Activated CD4-positive, CD25-positive, alpha-beta regulatory T cell (primary cell): ENCODE measurements around the gene SLC8B1.

Experiments used
- DNase-seq, 4 experiments: peaks; one replicate each; lab custom pipeline; 2025; lab: John Stamatoyannopoulos, UW

Gene SLC8B1

DNA sequence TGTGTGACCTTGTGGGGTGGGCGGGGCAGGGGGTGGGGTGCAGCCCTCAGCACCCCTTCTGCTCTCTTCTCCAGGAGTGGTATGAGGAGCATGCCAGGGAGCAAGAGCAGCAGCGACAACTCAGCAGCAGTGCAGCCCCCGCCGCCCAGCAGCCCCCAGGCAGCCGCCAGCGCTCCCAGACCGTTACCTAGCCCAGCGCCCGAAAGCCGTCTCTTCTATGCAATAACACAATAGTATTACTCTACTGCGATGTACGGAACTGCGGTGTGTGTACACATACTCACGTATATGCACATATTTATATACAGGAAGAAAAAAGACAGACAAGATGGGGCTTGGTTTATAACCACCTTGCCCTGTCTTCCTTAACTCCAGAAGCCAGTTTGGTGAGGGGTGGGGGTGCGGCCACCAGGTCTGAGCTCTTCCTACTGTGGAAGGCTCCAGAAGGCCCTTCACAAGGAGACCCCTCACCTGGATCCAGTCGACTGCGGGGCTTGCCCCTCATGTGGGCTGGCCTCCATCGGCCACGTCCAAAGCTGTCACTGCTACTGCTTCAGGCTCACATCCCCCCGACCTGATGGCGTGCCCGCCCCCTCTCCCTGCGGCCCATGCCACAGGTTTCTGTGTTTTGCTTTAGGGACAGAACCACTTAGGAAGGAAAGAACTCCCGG lies 38.9 kb downstream of the SLC8B1 start:
- no peak for DNase-seq

DNA sequence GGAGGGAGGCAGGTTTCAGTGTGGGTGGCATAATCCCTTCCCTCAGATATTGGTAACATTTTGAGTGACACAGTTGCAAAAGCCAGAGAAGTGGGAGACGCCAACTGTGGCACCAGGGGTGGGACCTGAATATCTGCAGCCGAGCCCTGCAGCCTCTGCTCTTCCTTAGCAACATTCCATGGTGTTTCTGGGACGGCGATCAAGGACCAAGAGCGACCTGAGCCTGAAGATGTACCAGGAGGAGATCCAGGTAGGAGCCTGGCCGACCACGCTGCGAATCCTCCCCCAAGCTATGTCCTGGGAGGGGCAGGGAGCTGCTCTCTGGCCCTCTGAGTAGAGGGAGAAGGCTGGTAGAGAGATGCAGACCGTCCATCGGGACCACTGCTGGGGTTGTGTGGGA lies 41.8 kb downstream of the SLC8B1 start:
- no peak for DNase-seq

DNA sequence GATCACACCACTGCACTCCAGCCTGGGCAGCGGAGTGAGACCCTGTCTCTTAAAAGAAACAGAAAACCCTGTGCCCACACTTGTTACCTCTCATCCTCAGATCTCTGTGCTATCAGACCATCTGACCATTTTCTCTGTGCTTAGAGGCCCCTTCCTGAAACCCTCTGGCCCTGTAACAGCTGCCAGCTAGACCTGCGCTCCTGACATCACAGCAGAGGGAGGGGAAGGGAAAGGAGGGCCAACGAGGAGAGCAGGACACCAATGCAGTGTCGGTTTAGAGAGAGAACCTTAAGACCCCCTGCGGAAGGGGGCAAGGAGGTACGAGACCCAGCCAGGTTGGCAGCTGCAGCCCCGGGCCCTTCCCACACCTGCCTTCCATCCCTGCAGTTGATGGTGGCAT lies 42.4 kb downstream of the SLC8B1 start:
- no peak for DNase-seq

DNA sequence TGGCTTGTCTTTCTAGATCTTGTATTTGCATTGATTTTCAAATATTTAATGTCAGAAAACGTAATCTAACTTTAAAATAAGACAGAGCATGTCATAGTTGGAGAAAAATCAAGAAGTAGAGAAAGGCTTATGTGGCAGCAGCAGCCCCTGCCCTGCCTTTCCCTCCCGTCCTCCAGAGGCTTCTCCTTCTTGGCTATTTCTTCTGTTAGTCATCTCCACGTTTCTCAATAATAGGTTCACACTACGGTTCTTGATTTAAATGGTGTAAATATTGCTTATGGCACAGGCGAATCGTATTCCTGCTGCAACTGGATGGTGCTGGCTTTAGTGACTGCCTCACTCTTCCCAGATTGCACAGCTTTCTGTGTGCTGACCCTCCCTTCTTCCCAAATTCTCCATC lies 42.8 kb downstream of the SLC8B1 start:
- DNase-seq: no peak

DNA sequence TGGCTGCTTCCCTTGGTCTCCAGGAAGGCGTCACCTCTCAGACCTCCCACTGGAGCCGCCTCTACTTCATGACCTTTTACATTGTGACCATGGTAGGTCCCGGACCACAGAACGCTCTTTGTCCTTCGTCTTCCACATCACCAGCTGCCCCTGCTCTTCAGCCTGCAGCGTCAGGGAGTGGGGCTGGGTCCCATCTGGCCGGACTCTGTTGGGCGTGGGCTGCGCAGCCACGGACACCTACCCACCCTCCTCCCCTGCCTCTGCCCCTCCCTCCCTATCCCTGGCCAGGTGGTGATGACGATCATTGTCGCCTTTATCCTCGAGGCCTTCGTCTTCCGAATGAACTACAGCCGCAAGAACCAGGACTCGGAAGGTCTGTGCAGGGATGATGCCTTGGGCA lies 43.3 kb downstream of the SLC8B1 start:
- no peak for DNase-seq

DNA sequence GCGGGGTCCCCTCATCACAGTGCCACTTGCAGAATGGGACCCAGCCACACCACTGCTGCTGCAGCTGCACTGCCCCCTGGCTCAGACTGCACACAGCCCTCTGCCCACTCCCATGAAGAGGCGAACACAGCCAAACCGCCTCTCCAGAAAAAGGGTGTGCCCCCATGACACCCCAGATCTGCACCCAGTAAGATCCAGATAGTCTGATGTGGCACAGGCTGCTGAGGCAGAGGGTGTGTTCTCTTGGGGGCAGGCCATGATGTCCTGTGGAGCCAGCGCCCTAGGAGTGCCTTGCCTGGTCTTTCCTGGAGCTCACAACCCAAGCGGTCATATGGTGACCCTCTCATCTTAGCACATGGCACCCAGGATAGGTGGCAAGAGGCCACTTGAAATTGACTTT lies 44.4 kb downstream of the SLC8B1 start:
- DNase-seq: no peak

DNA sequence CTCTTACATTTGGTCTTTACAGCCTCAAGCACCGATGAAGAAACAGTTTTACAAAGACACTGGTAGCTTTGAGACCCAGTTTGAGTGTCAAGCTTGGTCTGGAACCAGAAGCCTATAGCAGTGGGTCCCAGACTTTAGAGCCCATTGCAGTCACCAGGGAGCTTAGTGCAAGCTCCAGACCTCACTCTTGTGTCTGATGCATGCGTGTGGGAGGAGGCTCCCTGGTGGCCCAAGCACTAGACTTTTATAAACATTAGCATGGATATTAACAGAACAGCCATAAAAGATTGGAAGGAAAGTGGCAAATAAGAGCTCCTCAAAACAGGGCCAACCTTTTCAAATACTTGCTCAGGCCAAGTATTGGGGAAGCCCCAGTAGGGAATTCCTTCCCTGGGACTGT lies 45.5 kb downstream of the SLC8B1 start:
- no peak for DNase-seq

DNA sequence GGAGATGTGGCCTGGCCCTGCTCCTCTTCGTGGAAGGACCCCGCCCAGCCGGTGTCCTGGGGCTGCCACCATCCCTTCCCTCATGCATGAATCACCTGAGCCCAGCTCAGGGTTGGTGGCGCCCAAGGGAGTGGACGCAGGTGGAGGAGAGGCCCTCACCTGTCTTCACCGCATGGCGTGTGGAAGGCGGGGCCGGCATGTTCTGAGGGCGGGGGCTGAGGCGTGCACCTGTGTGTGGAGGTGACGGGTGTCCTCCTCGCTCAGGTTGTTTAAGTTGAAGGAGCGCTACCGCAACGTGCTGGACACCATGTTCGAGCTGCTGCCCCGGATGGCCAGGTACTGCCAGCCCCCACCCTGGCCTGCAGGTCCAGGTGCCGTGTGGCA lies 47.0 kb downstream of the SLC8B1 start:
- no peak for DNase-seq

DNA sequence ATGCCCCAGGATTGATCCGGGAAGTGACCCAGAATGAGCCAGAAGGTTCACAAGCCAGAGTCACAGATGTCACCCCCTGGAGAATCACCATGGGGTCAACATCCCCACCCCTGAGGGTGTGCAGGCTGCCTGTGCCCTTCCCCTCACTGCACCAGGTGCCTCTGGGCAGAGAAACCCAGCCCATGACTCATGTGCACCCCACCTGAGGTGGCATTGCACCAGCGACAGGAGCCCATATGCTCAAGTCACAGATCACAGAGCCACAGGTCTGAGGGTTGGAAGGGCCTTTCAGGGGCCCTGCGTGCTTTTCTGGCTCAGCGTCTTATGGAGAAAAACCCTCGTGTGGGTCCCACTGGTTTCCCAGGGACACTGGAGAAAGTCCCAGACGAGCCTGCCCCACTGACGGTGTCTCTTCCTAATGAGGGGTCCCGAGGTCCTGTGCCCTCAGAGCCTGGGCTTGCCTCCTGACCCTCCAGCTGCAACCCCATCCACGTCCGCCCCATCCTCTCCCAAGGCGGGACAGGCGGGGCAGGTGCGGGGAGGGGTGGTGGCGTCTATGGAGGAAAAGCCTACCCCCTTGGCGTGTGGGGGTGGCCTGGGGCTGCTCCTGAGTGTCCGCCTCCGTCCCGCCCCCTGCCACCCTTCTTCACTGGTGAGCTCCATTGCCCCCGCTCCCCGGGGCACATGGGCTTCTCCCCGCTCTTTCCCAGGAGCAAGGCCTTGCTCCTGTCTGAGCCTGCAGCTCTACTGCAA lies 47.6 kb downstream of the SLC8B1 start:
- DNase-seq: no peak

DNA sequence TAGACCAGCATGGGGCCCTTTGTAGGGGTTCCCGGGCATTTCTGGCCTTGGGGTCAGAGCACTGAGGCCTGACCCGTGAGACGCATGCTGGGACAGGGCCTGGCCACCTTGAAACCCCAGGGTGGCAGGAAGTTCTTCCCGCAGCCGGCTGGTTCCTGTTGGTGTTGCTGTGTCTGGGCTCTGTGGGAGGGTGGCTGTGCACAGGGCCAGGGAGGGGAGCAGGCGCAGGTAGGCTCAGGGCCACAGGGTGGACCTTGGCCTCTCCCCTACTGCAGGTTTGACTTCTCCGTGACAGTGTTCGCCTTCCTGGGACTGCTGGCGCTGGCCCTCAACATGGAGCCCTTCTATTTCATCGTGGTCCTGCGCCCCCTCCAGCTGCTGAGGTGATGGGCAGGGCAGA lies 48.2 kb downstream of the SLC8B1 start:
- no peak for DNase-seq

DNA sequence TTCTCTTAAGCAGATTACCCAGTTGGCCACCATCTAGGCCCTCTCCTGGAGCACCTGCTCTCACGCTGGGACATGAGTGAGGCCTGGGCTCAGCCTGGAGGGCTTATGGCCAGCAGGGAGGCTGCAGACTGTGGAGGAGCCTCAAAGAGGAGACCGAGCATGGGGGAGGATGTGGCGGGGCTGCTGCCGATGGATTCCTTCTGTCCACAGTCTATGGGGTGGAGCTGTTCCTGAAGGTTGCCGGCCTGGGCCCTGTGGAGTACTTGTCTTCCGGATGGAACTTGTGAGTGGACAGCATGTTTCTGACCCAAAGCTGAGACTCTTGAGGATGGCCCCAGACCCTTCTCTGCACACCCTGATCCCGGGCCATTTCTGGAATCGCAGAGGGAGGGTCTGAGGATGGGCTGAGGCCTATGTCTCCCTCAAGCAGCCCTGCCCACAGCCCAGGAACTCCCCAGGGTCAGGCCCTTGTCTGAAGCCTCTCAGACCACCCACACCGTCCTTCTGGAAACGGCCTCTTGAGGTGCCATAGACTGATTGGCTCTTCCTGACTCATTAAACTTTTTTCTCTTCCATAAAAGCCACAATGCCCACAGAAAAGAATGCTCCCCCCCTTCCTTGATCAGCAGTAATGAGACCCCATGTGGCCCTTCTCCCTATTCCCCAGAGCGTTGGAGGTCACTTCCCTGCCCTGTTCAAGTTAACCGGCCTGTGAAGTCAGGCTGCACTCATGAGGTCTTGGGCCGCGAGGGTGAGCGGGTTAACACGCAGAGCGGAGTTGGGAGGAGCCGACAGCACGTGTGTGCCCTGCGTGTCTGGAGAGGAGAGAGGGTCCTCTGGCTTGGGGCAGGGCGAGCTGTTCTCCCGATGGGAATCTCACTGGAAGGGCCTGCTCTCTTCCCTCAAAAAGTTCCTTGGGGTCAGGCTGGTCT lies 49.0 kb downstream of the SLC8B1 start:
- DNase-seq: no peak

DNA sequence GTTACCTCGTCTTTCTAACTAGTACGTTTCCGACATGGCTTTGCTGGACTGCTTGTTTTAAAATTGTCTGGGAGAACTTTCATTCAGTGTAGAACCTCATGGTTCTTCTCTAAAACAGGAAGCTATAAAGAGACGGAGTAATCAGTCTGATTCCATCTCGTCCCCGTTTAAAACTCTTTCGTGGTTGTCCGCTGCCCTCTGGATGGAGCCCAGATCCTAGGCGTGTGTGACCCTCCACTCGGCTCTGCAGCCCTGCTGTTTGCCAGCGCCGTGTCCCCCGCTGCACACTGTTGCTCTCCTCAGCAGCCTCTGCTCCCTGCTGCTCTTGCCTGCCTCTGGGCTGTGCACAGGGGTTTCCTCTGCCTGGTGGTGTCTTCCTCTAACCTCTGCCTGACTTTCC lies 50.2 kb downstream of the SLC8B1 start:
- DNase-seq: no peak

DNA sequence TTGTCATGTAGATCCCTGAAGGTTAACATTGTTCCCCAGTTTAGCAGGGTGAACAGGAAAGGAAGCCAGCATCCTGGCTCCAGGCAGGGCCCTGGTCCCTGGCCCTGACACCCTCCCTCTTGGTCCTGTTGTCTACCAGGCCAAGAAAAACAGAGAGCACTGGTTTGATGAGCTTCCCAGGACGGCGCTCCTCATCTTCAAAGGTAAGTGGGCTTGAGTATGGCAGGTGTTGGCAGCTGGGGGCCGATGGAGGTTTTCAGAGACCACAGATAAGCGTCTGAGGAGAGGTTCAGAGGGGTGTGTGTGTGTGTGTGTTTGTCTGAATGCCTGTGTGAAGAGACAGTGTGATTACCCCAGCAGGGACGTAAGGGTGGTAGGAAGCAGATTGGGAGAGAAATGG lies 56.3 kb downstream of the SLC8B1 start:
- no peak for DNase-seq

DNA sequence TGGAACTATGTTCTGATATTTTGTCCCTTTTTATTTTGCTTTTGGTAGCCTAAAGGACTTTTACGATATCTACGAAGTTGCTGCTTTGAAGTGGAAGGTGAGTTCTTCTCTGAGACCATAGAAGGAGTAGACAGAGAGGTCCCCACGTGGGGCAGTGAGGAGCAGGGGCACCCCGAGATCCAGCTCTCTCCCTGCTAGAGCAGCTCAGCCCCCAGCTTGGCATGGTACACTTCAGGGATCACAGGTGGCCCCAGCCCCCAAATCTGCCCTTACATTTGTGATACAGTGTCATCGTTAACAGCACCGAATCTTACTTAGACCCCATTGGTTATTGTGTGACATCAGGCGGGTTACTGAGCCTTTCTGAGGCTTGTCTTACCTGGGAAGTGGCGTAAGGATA lies 56.8 kb downstream of the SLC8B1 start:
- no peak for DNase-seq

DNA sequence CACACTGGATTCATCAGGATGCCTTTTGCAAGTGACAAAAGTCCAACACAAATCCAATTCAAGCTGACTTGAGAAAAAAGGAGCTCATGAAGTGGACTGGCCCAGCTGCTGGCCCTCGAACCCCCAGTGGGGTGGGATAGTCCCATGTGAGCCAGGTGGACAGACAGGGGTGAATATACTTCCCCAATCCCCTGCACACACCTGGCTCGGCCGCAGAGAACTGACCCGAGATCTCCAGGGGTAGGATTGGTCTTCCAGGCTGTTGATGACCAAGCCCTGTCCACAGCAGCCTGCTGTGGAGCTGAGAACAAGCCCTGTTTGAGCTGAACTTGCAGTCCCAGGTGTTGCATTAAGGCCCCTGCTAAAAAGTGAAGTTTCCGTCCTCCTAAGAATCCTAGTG lies 57.4 kb downstream of the SLC8B1 start:
- no peak for DNase-seq

DNA sequence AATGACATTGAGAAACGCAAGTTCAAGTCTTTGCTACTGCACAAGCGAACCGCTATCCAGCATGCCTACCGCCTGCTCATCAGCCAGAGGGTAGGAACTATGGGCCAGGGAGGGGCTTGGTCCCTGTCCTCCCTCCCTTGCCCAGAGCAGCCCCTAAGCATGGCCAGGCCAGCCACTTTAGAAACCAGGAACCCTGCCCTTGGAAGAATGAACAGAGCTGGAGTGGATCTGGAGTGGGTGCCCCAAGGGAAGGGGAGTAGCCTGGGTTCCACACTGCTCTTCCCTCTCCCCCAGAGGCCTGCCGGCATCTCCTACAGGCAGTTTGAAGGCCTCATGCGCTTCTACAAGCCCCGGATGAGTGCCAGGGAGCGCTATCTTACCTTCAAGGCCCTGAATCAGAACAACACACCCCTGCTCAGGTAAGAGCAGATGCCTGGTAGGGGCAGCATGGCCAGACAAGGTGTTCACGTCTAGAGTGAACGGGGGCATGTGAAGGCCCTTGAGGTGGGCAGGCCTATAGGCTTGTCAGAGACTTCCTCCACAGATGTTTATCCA lies 57.9 kb downstream of the SLC8B1 start:
- DNase-seq: no peak

DNA sequence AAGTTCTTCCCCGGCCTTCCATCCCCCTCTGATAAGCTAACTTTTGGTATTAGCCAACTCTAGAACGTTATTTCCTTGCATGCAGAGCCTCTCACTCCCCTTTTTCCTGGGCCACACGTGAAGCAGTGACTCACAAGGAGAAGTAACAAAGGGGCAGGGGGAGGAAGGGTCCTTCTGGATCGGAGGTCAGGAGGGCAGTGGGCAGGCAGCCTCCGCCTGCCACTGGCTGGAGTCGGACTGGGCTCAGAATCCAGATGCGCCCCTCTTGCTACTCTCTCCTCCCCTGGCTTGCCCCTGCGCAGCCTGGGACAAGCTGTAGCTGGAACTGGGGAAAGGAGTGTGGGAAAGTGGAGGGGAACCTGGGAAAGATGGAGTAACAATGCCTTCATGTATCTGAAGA lies 58.6 kb downstream of the SLC8B1 start:
- no peak for DNase-seq

DNA sequence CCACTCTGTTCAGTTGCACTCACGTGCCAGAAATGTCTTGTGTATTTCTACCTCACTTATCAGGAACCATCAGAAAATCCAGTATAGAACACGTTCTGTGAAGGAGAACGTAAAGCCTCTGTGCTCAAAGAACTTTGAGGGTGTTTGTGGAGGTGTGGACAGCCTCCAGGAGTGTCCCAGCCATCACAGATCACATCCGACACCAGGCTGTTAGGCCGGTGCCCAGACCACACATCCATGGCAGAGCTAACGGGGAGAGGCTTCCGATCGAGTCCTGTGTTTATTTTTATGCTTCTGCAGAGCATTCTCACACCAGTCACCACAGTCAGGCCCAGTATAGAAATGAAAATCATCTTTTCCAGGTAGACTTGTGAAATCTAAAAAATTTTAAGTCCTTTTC lies 60.1 kb downstream of the SLC8B1 start:
- DNase-seq: no peak

DNA sequence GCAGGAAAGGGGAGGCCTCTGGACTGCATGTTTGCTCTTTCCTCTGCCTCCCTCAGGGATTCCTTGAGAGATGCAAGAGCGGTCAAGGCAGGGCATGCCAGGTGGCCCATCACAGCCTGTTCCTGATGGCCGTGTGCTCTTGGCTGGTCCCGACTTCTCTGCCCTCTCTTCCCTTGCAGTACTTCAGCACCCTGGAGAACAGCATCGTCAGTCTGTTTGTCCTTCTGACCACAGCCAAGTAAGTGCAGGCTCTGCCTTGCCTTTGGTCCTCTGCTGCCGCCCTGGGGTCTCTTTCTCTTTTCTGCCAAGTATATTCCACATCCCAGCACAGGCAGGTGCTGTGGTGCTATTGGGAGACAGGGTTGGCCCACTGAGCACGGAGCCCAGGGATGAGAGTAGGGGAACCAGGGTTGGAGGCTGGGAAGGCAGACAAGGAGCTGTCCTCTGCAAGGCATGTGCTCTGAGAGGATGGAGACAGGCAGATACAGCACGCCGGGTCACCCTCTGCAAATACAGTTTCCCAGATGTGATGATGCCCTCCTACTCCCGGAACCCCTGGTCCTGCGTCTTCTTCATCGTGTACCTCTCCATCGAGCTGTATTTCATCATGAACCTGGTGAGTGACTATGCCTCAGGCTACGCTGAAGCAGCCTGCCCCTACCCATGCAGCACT lies 61.7 kb downstream of the SLC8B1 start:
- no peak for DNase-seq

DNA sequence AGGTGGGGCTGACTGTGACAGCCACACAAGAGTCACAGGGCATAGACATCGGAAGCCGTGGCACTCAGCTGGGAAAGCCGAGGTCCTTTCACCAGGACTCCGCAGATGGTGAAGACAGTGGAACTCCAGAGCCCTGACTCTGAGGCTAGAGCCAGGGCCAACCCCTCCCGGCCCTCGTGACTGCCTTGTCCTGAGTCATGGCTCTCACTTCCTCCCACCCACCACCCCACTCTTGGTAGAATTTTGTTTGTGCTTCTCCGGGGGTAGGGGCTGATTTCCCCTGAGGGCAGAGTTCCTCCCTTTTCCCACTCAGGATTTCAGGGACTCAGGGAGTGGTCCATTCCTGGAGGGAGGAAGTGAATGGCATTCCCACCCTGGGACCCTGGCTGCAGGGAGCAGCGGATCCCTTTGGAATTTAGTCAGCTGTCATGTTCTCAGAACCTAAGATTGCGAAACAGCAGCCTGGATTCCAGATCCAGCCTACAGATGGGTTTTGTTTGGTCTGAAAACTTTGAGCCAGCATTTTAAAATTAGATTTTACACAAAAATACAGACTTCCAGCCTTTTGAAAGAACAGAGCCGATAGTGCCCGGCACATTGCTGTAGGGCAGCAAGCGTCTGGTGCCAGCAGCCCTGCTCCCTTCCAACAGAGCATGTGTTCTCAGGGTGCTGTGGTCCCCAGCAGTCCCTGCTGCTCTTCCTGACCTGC lies 62.9 kb downstream of the SLC8B1 start:
- DNase-seq: no peak

DNA sequence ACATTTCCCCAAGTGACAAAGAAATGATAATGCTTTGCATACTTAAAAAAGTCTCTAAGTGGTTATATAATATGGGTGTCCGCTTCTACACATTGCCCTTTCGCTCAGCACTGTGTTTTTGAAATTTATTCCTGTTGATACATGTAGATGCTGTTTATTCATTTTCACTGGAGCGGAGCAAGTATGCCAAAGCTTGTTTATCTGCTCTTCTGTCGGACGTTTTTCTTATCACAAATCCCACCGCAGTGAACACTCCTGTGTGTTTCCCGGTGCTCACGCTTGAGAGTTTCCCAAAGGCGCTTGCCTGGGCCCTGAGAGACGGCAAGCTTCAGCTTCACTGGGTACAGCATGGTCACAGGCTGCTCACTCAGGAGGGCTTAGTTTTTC lies 63.5 kb downstream of the SLC8B1 start:
- DNase-seq: no peak

DNA sequence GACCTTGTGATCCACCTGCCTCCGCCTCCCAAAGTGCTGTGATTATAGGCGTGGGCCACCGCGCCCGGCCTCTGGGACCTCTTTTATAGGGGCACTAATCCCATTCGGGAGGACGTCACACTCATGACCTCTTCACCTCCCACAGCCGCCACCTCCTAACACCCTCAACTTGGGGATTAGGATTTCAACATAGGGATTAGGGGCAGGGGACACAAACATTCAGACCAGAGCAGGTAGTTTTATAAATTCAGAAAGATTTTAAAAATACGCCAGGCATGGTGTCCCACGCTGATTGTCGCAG lies 64.2 kb downstream of the SLC8B1 start:
- DNase-seq: no peak
